SK-N-MC (cell line): Measurements from ENCODE around the gene DNAH11.

ENCODE experiments used
- EZH2 ChIP-seq: fragments of 200-600 bp; sonication (generic); IDR thresholded peaks from one replicate; pipeline ENCODE4 v1.6.1; 2017; ENCODE audit warnings: antibody characterized with exemption
- FOXP2 ChIP-seq: optimal IDR thresholded peaks from 2 replicates; pipeline ENCODE3; 2011; ENCODE audit warnings: mild to moderate bottlenecking, moderate library complexity; ENCODE audit not compliant: insufficient read depth; ENCODE audit errors: extremely low read length, control extremely low read depth
- POLR2AphosphoS5 ChIP-seq: IDR thresholded peaks from 2 replicates; pipeline ENCODE4 v1.6.1; 2012; ENCODE audit warnings: mild to moderate bottlenecking, low read depth, low read length, borderline replicate concordance

DNA sequence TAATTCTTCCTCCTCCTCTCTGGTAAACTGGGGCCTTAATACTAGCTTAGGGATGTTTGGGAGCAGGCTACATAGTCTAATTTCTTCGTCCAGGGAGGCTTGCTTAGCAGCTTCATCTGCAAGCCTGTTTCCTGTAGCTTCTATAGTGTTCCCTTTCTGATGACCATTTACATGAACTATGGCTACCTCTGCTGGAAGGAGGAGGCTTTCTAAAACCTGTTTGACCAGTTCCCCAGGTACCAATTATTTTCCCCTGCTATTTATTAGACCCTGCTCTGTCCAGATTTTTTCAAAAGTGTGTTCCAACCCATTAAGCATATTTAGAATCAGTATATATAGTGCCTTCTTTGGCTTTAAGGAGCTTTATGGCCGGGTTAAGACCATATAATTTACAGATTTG is 38.8 kb upstream of the DNAH11 start:
- TF ChIP-seq EZH2: no peak
- TF ChIP-seq POLR2AphosphoS5: no peak
- no peak for TF ChIP-seq FOXP2
